Astrocyte (in vitro differentiated cells and primary cell): ENCODE measurements around the gene VASP.

ENCODE experiments used
- EZH2 ChIP-seq: IDR thresholded peaks from 2 replicates; pipeline ENCODE4 v1.6.1; 2012; ENCODE audit warnings: mild to moderate bottlenecking, low read length, inconsistent platforms; ENCODE audit not compliant: insufficient read depth
- TF ChIP-seq, protein P1 (sequence below): IDR thresholded peaks from 2 replicates; pipeline ENCODE4 v1.5.1; 2011; ENCODE audit warnings: low read depth, mild to moderate bottlenecking, inconsistent platforms, low read length, moderate library complexity; ENCODE audit not compliant: insufficient read depth

DNA sequence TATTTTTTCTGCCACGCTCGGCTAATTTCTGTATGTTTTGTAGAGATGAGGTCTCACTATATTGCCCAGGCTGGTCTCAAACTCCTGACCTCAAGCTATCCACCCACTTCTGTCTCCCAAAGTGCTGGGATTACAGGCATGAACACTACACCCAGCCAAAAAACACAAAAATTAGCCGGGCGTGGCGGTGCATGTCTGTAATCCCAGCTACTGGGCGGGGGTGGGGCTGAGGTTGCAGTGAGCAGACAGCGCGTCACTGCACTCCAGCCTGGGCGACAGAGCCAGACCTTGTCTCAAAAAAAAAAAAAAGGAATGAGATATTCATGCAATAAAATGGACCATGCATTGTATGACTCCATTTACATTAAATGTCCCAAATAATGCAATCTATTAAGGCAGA lies 32.2 kb downstream of the VASP start:
- TF ChIP-seq EZH2, result no peak
- TF ChIP-seq, protein P1, sequence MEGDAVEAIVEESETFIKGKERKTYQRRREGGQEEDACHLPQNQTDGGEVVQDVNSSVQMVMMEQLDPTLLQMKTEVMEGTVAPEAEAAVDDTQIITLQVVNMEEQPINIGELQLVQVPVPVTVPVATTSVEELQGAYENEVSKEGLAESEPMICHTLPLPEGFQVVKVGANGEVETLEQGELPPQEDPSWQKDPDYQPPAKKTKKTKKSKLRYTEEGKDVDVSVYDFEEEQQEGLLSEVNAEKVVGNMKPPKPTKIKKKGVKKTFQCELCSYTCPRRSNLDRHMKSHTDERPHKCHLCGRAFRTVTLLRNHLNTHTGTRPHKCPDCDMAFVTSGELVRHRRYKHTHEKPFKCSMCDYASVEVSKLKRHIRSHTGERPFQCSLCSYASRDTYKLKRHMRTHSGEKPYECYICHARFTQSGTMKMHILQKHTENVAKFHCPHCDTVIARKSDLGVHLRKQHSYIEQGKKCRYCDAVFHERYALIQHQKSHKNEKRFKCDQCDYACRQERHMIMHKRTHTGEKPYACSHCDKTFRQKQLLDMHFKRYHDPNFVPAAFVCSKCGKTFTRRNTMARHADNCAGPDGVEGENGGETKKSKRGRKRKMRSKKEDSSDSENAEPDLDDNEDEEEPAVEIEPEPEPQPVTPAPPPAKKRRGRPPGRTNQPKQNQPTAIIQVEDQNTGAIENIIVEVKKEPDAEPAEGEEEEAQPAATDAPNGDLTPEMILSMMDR, result no peak
